HCT116 (cell line): ENCODE data around the gene IL17C. TPM values are rescaled to one million over a fixed set of nuclear protein-coding genes. Genes with fewer than 3 reads are reported as not detected.

ENCODE experiments used
- ATAC-seq: fragments of 200-7000 bp; cut with Tn5 transposase; 2 replicates; pipeline ENCODE4 v1.9.1; 2020; ENCODE audit warnings: mild to moderate bottlenecking, moderate library complexity
- BruUV-seq: library from RNA; stranded (reverse); fragments of 400-500 nt; replicated peaks from 2 replicates; lab custom pipeline; 2021; lab: Mats Ljungman, UMichigan
- CTCF ChIA-PET: fragments of 300-600 bp; sonication (Branson Sonifier 250); formaldehyde crosslinking; loops from one replicate; lab custom pipeline; 2021; ENCODE audit warnings: antibody characterized with exemption; lab: Charles Lee
- POLR2A ChIA-PET: fragments of 300-600, 350-600 bp; sonication (Branson Sonifier 250); formaldehyde crosslinking; loops from one replicate; lab custom pipeline; 2021; ENCODE audit warnings: antibody characterized with exemption; lab: Charles Lee
- RAD21 ChIA-PET, 2 experiments: fragments of 300-600 bp; sonication (Branson Sonifier 250); formaldehyde crosslinking; loops; one replicate each; lab custom pipeline; 2023; ENCODE audit warnings: low total read pairs in 2 of 2; ENCODE audit not compliant: uncharacterized antibody in 2 of 2, unreplicated experiment in 2 of 2, low non-redundant PET in 1 of 2; lab: Charles Lee
- DNase-seq: peaks from one replicate; pipeline ENCODE4 v3.0.0-alpha.2; 2010; ENCODE audit warnings: low read depth, low spot score
- H2AFZ ChIP-seq: fragments of 200-600 bp; shearing (Covaris generic), sonication (generic); 2 replicates; pipeline ENCODE4 v1.6.1; 2017; ENCODE audit warnings: low read depth, mixed run types, mixed read lengths, antibody characterized with exemption, low read length; ENCODE audit not compliant: poor library complexity, severe bottlenecking
- H3K27ac ChIP-seq: 2 replicates; pipeline ENCODE4 v1.5.1; 2012; ENCODE audit warnings: low read depth, low read length
- H3K27me3 ChIP-seq: fragments of 200-600 bp; sonication (generic); 2 replicates; pipeline ENCODE4 v1.6.1; 2016; ENCODE audit warnings: mixed run types, low read length, mixed read lengths; ENCODE audit not compliant: insufficient read depth
- H3K36me3 ChIP-seq, 2 experiments: fragments of 200-500 bp in 1 of 2; fragments of 200-600 bp in 1 of 2; sonication (Bioruptor generic) in 1 of 2; sonication (generic) in 1 of 2; 2 replicates each; pipeline versions ENCODE4 v1.5.1 to v1.6.1; 2014 to 2016; ENCODE audit warnings: low read length in 2 of 2, inconsistent platforms in 1 of 2, mixed read lengths in 1 of 2, mixed run types in 1 of 2; ENCODE audit not compliant: insufficient read depth in 2 of 2, control insufficient read depth in 1 of 2
- H3K4me1 ChIP-seq, 2 experiments: fragments of 200-600 bp in 1 of 2; sonication (generic) in 1 of 2; 2 replicates each; pipeline versions ENCODE4 v1.5.1 to v1.6.1; 2012 to 2017; ENCODE audit warnings: low read length in 2 of 2, inconsistent platforms in 1 of 2, mild to moderate bottlenecking in 1 of 2, mixed read lengths in 1 of 2, mixed run types in 1 of 2, moderate library complexity in 1 of 2; ENCODE audit not compliant: insufficient read depth in 2 of 2, control insufficient read depth in 1 of 2
- H3K4me2 ChIP-seq: fragments of 200-600 bp; sonication (generic); 2 replicates; pipeline ENCODE4 v1.6.1; 2017; ENCODE audit warnings: mixed run types, low read length, mixed read lengths
- H3K4me3 ChIP-seq, 2 experiments: fragments of 200-600 bp in 1 of 2; sonication (generic) in 1 of 2; replicated peaks in 1 of 2; 2 replicates each; pipeline ENCODE4 v1.5.1; 2011 to 2016; ENCODE audit warnings: low read length in 2 of 2, control low read depth in 1 of 2, low read depth in 1 of 2, mild to moderate bottlenecking in 1 of 2, mixed read lengths in 1 of 2, mixed run types in 1 of 2
- H3K79me2 ChIP-seq: fragments of 200-600 bp; sonication (generic); 2 replicates; pipeline ENCODE4 v1.6.1; 2017; ENCODE audit warnings: mild to moderate bottlenecking, mixed run types, low read length, moderate library complexity, mixed read lengths; ENCODE audit not compliant: insufficient read depth
- H3K9ac ChIP-seq: fragments of 200-600 bp; sonication (generic); 2 replicates; pipeline ENCODE4 v1.6.1; 2016; ENCODE audit warnings: low read length, mixed read lengths
- H3K9me2 ChIP-seq: fragments of 200-600 bp; sonication (generic), shearing (Covaris generic); 2 replicates; pipeline ENCODE4 v1.6.1; 2017; ENCODE audit warnings: mixed run types, mild to moderate bottlenecking, moderate library complexity; ENCODE audit not compliant: insufficient read depth
- H3K9me3 ChIP-seq, 2 experiments: fragments of 200-500 bp in 1 of 2; fragments of 200-600 bp in 1 of 2; sonication (Bioruptor generic) in 1 of 2; sonication (generic) in 1 of 2; 2 replicates each; pipeline ENCODE4 v1.6.1; 2014 to 2017; ENCODE audit warnings: low read length in 2 of 2, mixed read lengths in 2 of 2, inconsistent platforms in 1 of 2, low read depth in 1 of 2, mild to moderate bottlenecking in 1 of 2, mixed run types in 1 of 2, moderate library complexity in 1 of 2; ENCODE audit not compliant: control insufficient read depth in 1 of 2, insufficient read depth in 1 of 2
- H4K20me1 ChIP-seq: fragments of 200-600 bp; sonication (generic), shearing (Covaris generic); 2 replicates; pipeline ENCODE4 v1.6.1; 2017; ENCODE audit warnings: mixed run types, mild to moderate bottlenecking, moderate library complexity; ENCODE audit not compliant: insufficient read depth
- ELF1 ChIP-seq: IDR thresholded peaks from 2 replicates; pipeline ENCODE4 v1.6.1; 2012; ENCODE audit warnings: low read depth, borderline replicate concordance
- EZH2phosphoT487 ChIP-seq: fragments of 200-600 bp; IDR thresholded peaks from 2 replicates; pipeline ENCODE4 v1.6.1; 2018; ENCODE audit warnings: antibody characterized with exemption, borderline replicate concordance
- JUND ChIP-seq: IDR thresholded peaks from 2 replicates; pipeline ENCODE4 v1.6.1; 2012
- RAD21 ChIP-seq: IDR thresholded peaks from 2 replicates; pipeline ENCODE4 v1.6.1; 2012; ENCODE audit warnings: low read depth, mild to moderate bottlenecking
- REST ChIP-seq: IDR thresholded peaks from 2 replicates; pipeline ENCODE4 v1.6.1; 2012; ENCODE audit warnings: low read depth
- SP1 ChIP-seq: IDR thresholded peaks from 2 replicates; pipeline ENCODE4 v1.6.1; 2012; ENCODE audit warnings: low read depth
- YY1 ChIP-seq: IDR thresholded peaks from 2 replicates; pipeline ENCODE4 v1.6.1; 2011; ENCODE audit warnings: low read length, low read depth, moderate library complexity, mild to moderate bottlenecking; ENCODE audit not compliant: insufficient replicate concordance; ENCODE audit errors: extremely low read depth
- ZFX ChIP-seq: fragments of 450-650 bp; IDR thresholded peaks from 2 replicates; pipeline ENCODE4 v1.6.1; 2017
- ZNF274 ChIP-seq: fragments of 200-500 bp; sonication (Bioruptor generic); IDR thresholded peaks from 2 replicates; pipeline ENCODE4 v1.6.1; 2014; ENCODE audit warnings: mild to moderate bottlenecking, low read depth, low read length, inconsistent platforms
- intact Hi-C: fragments of 100-400 bp; cut with micrococcal nuclease; formaldehyde crosslinking; loops from 2 replicates; pipeline ENCODE4 v1.10.0; 2022
- total RNA-seq: library from RNA; stranded (reverse); gene quantifications from one replicate; pipeline ENCODE4 v1.2.1, GENCODE V29; 2021; ENCODE audit not compliant: unreplicated experiment

Gene IL17C
- total RNA-seq, 1 experiment from 2014 or later, result not detected

- Histone ChIP-seq H4K20me1 (no peaks in the 10 kb centered on the region), H3K4me3 (no peak overlapping the region), H3K36me3 (no peaks in the 10 kb centered on the region), H3K9me2 (no peaks in the 10 kb centered on the region), H3K27me3 (no peaks in the 10 kb centered on the region), H3K79me2 (no peaks in the 10 kb centered on the region), H2AFZ (no peak overlapping the region), H3K4me1 (peaks cover 25 to 38% of the 10 kb centered on the region in 2 experiments), H3K9ac (no peak overlapping the region), H3K27ac (no peak overlapping the region), H3K9me3 (no peaks in the 10 kb centered on the region), H3K4me2 (peak overlapping the region; percentile 46)
- CTCF ChIA-PET, result interaction anchor here (1.2 to 1.6 kb wide), 2 partner anchors 15 to 49 kb away, joined by 3 to 5 read pairs; no protein-coding TSS in a partner anchor
- RAD21 ChIA-PET, result no interaction called here
- no TSS peak for BruUV-seq
- DNase-seq, result no peak
- POLR2A ChIA-PET, result no interaction called here
- intact Hi-C loops, result no loop called here
- no peak for TF ChIP-seq REST
- no peak for TF ChIP-seq RAD21
- TF ChIP-seq YY1, result no peak
- TF ChIP-seq ZFX, result no peak
- TF ChIP-seq SP1, result no peak
- no peak for TF ChIP-seq ZNF274
- no peak for TF ChIP-seq EZH2phosphoT487
- TF ChIP-seq ELF1, result no peak
- no peak for TF ChIP-seq JUND
- no peak for ATAC-seq
These were observed 49.8 kb downstream of the IL17C start for GRCh38 chr16:88688013-88688778.

Other genes with a start within 250 kb of the IL17C start
- gene ZFPM1, start 185.3 kb upstream of the IL17C start, total RNA-seq, result 14.6 TPM
- gene ZC3H18, start 68.2 kb upstream of the IL17C start, total RNA-seq, result 57.8 TPM
- 321 TPM for gene CYBA, start 12.5 kb downstream of the IL17C start, total RNA-seq
- gene MVD, start 24.5 kb downstream of the IL17C start, total RNA-seq, result 119 TPM
- 2.2 TPM for gene SNAI3, start 47.9 kb downstream of the IL17C start, total RNA-seq
- 39.4 TPM for gene RNF166, start 67.8 kb downstream of the IL17C start, total RNA-seq
- gene CTU2, start 67.9 kb downstream of the IL17C start, total RNA-seq, result 71.3 TPM
- gene PIEZO1, start 146.6 kb downstream of the IL17C start, total RNA-seq, result 224 TPM
- gene CDT1, start 165.2 kb downstream of the IL17C start, total RNA-seq, result 160 TPM
- gene APRT, start 173.4 kb downstream of the IL17C start, total RNA-seq, result 311 TPM
- 44.6 TPM for gene GALNS, start 218.4 kb downstream of the IL17C start, total RNA-seq
- 94.1 TPM for gene TRAPPC2L, start 218.6 kb downstream of the IL17C start, total RNA-seq
- gene PABPN1L, start 228.1 kb downstream of the IL17C start, total RNA-seq, result 0.57 TPM